EL (cell line): Measurements from ENCODE around the gene PGPEP1.
"Not testable (repeated sequence)": the region's sequence is repeated elsewhere in the genome, so short reads cannot be mapped to it uniquely, and the experiment has no call there.

ENCODE experiments used
- DNase-seq: peaks from one replicate; pipeline ENCODE4 v3.0.0-alpha.2; 2016

PGPEP1 gene

GRCh38 chr19:18368504-18369222 is 28.3 kb downstream of the PGPEP1 start:
- no peak for DNase-seq

- DNase-seq = no peak
Measured at GRCh38 chr19:18373407-18373891, 33.1 kb downstream of the PGPEP1 start.

- peak; percentile 99 for DNase-seq
Measured at GRCh38 chr19:18373892-18374629, 33.7 kb downstream of the PGPEP1 start.

- no peak for DNase-seq
Measured at GRCh38 chr19:18377026-18377425, 36.6 kb downstream of the PGPEP1 start.

- DNase-seq = peak; percentile 90
Measured at GRCh38 chr19:18379803-18380747, 39.7 kb downstream of the PGPEP1 start.

- no peak for DNase-seq
Measured at GRCh38 chr19:18380843-18381242, 40.4 kb downstream of the PGPEP1 start.

- DNase-seq = not testable (repeated sequence)
Measured at GRCh38 chr19:18383622-18384021, 43.2 kb downstream of the PGPEP1 start.

- DNase-seq = no peak
Measured at GRCh38 chr19:18384775-18385174, 44.4 kb downstream of the PGPEP1 start.

GRCh38 chr19:18385359-18385674 is 44.9 kb downstream of the PGPEP1 start:
- DNase-seq = no peak

- peak; percentile 80 for DNase-seq
Measured at GRCh38 chr19:18385675-18386542, 45.5 kb downstream of the PGPEP1 start, which contains the start of gene GDF15. Gene GDF15 (plus strand): TSS chr19:18386158. CDS start chr19:18386190, 32 bp downstream.

- DNase-seq = no peak
Measured at GRCh38 chr19:18386543-18387271, 46.3 kb downstream of the PGPEP1 start.

- DNase-seq = peak; percentile 71
Measured at GRCh38 chr19:18388100-18388959, 47.9 kb downstream of the PGPEP1 start.

GRCh38 chr19:18388960-18389725 is 48.7 kb downstream of the PGPEP1 start:
- no peak for DNase-seq

GRCh38 chr19:18389726-18390064 is 49.3 kb downstream of the PGPEP1 start:
- no peak for DNase-seq

GRCh38 chr19:18390065-18390907 is 49.9 kb downstream of the PGPEP1 start:
- DNase-seq = no peak

GRCh38 chr19:18391509-18392075 is 51.2 kb downstream of the PGPEP1 start:
- no peak for DNase-seq

GRCh38 chr19:18392417-18392816 is 52.0 kb downstream of the PGPEP1 start:
- DNase-seq = no peak

- no peak for DNase-seq
Measured at GRCh38 chr19:18392926-18393325, 52.5 kb downstream of the PGPEP1 start.
